NCI-H187 (cell line): ENCODE data around the gene EPHB4.
"Not testable (repeated sequence)": the region's sequence is repeated elsewhere in the genome, so short reads cannot be mapped to it uniquely, and the experiment has no call there.

Experiments
- DNase-seq, 2 experiments: peaks; one replicate each; lab custom pipeline; 2025; lab: John Stamatoyannopoulos, UW

EPHB4 gene

DNA sequence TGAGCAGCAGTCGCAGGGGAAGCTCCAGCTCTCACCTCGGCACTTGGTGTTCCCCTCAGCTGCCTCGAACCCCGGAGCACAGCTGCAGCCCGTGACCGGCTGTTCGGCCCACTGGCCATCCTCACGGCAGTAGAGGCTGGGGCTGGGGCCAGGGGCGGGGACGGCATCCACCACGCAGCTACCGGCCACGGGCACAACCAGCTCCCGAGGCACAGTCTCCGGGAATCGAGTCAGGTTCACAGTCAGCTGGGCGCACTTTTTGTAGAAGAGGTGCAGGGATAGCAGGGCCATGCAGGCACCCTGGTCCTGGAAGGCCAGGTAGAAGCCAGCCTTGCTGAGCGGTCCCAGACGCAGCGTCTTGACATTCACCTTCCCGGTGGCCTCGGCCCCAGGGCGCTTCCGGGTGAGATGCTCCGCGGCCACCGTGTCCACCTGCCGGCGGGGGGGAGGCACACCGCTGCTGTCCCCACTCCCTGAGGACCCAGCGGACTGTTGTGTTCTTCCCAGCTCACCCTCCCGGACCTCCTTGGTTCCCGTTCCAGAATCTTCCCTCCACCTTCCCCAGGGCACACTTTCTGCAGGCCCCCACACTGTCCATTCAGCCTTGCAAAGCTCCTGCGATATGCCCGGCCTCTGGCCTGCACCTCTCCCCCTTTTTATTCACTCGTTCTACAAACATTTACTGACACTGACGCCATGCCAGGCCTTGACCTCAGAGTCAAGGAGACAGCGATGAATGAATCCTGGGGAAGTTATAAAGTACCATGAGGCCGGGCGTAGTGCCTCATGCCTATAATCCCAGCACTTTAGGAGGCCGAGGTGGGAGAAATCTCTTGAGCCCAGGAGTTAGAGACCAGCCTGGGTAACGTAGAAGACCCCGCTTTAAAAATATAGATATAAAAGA is 4.8 kb downstream of the EPHB4 start:
- DNase-seq: no peak

DNA sequence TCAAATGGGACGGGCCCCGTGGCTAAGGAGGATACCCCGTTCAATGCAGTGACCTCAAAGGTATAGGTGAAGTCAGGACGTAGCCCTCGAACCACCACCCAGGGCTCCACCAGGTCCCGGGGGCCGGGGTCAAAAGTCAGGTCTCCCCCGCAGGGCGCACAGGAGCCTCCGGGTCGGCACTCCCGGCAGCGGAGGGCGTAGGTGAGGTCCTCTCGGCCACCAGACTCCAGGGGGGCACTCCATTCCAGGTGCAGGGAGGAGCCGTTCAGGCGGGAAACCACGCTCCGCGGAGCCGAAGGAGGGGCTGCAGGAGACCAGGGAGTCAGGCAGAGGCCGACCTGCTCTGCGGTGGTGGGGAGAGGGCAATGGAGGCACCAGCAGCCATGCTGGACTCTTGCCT is 7.7 kb downstream of the EPHB4 start:
- DNase-seq: no peak

DNA sequence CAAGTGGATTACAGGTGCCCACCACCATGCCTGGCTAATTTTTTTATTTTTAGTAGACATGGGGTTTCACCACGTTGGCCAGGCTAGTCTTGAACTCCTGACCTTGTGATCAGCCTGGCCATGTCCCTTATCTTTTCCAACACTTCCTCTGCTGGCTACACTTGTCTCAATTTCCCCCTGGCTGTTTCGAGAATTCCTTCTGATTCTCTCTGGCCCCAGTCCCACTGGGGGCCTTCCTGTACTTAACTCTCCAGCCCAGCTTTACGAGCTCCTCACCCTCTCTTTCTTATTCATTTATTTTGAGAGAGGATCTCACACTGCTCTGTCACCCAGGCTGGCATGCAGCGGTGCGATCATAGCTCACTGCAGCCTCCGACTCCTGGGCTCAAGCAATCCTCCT is 8.5 kb downstream of the EPHB4 start:
- no peak for DNase-seq

DNA sequence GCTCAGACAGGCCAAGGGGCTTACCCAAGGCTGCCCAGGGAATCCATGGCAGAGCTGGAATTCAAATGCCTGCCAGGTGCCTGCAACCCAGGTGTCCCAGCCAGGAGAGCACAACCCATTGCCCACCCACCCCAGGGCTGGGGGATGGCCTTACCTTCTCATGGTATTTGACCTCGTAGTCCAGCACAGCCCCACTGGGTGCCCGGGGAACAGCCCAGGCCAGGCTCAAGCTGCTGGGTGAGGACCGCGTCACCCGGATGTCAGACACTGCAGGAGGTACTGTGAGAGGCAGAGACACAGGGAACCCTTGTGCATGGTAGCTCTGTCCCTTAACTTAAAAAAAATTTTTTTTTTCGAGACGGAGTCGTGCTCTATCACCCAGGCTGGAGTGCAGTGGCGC is 9.0 kb downstream of the EPHB4 start:
- DNase-seq: no peak

DNA sequence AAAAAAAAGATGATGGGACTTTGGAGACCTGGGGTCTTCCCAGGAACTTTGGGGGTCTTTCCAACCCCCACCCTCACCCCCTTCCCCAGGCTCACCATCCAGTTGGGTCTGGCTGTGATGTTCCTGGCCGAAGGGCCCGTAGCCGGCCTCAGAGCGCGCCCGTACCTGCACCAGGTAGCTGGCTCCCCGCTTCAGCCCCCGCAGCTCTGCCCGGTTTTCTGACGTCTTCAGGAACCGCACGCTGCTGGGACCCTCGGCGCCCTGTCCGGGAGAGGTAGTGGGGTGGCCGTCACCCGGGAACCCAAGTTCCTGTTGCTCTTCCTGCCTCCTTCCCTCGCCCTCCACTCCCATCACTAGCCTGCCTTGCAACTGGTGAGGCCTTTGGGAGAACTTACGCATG is 10.2 kb downstream of the EPHB4 start:
- DNase-seq: no peak

DNA sequence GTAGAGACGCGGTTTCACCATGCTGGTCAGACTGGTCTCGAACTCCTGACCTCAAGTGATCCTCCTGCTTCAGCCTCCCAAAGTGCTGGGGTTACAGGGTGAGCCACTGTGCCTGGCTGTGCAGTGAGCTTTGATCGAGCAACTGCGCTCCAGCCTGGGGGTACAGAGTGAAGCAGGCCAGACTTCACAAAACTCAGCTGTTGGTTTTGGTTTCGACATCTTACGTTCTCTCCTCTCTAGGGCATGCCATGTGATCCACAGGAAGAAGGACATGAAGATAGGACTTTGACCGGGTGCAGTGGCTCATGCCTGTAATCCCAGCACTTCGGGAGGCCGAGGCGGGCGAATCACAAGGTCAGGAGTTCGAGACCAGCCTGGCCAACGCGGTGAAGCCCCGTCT is 10.8 kb downstream of the EPHB4 start:
- not testable (repeated sequence) for DNase-seq

DNA sequence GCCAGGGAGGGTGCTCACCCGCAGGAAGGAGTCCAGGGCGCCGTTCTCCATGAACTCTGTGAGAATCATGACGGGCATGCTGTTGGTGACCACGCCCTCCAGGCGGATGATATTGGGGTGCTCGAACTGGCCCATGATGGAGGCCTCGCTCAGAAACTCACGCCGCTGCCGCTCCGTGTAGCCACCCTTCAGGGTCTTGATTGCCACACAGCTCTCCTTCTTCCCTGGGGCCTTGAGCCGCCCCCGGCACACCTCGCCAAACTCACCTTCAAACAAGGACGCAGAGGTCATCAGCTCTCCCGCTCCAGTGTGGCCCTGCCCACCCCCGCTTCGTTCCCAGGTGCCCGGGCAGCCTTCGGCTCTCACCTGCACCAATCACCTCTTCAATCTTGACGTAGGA is 14.6 kb downstream of the EPHB4 start:
- DNase-seq: no peak

DNA sequence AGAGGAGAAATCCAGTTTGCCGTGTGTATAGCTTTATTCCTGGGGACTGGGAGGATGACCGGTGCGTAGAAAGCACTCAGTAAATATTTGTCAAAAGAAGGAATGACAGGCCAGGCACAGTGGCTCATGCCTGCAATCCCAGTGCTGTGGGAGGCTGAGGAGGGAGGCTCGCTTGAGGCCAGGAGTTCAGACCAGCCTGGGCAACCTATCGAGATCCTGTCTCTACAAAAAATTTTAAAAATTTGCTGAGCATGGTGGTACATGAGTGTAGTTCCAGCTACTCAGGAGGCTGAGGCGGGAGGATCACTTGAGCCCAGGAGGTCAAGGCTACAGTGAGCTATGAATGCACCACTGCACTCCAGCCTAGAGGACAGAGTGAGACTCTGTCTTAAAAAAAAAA is 15.8 kb downstream of the EPHB4 start:
- no peak for DNase-seq

DNA sequence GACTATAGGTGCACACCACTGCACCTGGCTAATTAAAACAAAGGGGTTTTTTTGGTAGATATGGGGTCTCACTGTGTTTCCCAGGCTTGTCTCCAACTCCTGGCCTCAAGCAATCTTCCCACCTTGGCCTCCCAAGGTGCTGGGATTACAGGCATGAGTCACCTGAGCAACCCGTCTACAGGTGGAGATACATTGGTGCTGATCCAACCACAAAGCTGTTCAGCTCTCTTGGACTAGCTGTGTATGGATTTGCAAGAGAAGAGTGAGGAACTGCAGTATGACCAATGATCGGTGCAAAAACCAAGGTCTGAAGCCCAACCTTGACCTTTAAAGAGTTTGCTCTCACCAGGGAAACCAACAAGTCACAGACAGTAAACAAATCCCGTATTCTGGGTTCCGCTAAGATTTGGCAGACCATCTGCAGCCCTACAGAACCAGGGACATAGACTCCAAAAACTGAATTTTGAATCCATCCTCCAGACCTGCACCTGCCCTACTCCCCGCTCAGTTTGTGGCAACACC is 18.9 kb downstream of the EPHB4 start:
- no peak for DNase-seq

DNA sequence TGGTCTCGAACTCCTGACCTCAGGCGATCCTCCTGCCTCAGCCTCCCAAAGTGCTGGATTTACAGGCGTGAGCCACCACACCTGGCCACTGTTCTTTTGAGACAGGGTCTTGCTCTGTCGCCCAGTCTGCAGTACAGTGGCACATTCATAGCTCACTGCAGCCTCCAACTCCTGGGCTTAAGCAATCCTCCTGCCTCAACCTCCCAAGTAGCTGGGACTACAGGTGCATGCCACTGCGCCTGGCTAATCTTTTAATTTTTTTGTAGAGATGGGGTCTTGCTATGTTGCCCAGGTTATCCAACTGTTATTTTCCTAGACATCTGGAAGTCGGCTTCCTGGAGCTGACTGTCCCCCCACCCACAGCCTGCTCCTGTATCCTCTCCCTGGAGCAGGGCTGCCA is 20.4 kb downstream of the EPHB4 start:
- DNase-seq: not testable (repeated sequence)

DNA sequence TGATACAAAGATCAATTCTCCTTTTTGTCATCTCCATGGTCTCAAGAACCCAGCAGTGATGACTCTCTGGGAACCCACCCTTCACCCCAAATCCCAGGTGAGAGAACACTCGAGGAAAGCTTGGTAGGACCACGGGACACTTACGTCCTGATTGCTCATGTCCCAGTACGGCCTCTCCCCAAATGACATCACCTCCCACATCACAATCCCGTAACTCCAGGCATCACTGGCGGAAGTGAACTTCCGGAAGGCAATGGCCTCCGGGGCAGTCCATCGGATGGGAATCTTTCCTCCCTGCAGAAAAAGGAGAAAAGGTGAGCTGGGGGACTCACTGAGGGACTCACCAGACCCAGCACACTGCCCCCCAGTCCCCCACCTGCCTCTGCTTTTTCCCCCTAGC is 21.0 kb downstream of the EPHB4 start:
- no peak for DNase-seq

DNA sequence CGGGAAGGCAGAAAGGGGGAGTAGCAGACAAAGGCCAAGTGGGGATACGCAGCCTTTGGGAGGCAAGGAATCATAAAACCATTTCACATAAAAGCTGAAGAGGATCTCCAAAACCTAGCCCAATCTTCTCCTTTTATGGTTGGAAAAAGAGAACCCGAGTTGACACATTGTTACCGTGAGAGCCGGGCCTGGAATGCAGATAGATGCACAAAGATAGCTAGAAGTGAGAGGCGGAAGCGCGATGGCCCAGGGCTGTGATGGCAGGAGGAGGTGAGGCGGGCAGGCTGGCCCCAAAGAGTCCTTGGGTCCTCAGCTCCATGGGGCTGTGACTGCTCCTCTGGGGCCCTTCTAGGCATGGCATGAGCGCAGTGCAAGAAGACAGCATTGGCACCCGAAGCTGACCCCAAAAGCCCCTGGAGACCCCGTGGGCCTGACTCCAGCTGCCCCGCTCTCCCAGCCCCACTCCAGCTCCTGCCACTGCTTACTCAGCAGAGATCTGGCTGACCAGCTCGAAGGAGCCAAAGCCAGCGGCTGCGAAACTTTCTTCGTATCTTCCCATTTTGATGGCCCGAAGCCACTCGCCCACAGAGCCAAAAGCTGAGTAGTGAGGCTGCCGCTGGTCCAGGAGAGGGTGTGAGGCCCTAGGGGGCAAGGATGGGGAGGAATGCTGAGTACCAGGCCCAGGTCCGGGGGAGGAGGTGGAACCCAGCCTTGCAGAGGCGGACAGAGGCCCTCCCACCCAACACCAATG is 22.5 kb downstream of the EPHB4 start:
- DNase-seq: no peak

DNA sequence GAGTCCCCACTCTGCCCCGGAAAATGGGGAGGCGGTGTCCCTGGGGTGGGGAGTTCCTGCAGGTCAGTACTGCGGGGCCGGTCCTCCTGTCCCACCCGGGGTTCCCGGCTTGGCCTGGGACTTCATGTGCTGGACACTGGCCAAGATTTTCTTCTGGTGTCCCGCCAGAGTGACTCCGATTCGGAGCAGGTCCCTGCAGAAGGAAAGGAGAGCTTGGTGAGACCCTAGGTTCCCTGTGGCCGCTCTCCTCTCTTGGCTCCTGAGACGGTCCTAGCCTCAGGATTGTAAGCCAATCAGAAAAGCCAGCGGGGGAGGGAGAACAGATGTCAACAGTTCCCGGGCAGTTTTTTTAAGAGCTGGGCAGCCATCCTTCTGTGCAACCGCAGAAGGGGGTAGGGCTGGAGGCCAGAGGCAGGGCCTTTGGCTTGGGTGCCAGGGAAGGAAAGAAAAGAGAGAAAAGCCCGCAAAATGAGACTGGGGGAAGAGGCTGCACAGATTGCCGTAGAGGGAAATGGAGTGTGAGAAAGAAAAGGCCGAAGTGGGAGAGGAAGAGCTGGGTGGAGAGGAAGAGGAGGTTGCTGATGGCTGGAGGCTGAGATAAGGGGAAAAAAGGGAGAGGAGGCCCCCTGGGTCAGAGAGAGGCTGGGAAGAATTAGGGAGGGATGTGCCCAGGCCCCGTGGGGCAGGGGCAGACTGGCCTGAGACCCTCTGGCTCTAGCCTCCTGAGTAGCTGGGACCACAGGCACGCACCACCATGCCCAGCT is 23.7 kb downstream of the EPHB4 start:
- DNase-seq: peak; percentile 15 to 61

DNA sequence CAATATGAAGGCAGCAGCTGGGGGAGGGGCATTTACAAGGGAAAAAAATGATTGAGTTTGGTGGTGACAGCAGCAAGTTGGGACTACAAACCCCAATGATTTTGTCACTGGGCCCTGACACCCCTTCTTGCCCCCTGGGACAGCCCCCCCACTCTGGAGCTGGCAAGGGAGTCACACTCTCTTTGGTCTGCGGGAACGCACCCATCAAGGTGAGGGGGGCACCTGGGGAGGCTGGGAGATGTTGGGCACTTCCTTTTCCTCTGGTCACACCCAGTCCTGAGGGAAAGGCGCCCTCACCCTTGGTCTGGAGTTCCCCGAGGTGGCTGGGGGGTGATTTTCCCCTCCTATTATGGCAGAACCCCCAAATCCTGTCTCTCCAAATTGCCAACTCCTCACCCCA is 24.4 kb downstream of the EPHB4 start:
- DNase-seq: no peak

DNA sequence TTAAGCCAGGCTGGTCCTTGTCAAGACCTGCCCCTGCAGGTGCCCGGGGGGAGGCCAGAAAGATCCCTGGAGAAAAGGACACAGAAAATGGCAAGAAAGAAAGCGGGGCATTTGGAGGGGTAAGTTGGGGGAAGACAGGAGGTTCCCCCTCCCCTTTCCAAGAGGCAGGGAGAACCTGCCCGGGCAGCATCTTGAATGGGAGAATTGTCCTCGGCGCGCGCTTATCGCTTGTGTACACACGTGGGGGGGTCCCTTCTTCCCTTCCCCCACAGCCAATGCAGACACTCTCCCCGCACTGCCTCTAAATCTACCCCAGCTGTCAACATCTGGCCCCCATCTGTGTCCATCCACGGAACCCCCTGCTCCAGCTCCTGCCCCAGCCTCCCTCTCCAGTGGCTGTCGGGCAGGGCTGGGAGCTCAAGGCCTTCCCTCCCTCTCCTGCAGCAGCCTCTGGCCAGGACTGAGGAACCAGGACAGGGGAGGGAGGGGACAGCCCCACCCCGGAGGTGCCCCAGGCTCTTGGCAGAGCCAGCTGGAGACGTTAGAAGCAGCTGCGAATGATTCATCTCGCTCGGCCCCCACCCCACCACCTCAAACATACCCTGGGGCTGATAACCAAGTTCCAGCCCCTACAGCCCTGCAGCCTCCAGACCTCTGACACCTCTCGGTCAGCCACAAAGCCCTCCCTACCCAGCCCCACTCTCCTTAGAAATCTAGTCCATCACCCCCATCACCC is 25.3 kb downstream of the EPHB4 start:
- DNase-seq: no peak

DNA sequence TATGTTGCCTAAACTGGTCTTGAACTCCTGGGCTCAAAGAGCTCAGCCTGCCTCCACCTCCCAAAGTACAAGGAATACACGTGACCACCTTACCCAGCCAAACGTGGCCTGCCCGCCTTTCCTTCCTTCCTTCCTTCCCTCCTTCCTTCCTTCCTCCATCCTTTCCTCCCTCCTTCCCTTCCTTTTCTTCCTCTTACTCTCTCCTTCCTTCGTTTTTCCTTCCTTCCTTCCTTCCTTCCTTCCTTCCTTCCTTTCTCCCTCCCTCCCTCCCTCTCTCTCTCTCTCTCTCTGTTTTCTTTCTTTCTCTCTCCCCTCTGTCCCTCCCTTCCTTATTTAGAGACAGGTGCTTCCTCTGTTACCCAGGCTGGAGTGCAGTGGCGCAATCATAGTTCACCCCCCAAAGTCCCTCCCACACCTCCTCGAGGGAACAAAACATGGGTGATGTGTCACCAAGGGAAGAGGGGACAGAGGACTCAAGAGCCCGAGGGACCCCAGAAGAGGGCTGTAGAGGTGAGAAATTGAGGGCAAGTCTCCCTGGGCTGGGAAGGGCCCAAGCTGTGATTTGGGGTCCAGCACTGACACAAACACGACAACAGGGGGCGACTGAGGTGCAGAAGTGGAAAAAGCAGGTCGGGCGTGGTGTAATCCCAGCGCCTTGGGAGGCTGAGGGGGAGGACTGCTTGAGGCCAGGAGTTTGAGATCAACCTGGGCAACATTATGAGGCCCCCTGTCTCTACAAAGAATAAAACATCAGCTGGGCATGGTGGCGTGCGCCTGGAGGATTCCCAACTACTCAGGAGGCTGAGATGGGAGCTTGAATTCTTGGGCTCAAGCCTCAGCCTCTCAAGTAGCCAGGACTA is 28.1 kb downstream of the EPHB4 start:
- DNase-seq: no peak

DNA sequence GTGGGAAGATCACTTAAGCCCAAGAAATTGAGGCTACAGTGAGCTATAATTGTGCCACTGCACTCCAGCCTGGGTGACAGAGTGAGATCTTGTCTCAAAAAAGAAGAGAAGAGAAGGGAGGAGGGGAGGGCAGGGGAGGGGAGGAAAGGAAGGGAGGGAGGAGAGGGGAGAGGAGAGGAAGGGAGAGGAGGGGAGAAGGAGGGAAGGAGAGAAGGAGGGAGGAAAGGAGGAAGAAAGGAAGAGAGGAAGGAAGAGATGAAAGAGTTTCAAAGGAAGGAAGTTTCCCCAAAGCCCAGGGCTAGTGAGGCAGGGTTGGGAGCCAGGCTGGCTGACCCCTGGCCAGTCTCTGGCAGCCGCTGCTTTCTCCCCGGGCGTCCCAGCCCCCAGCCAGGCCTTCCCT is 32.6 kb downstream of the EPHB4 start:
- DNase-seq: no peak

DNA sequence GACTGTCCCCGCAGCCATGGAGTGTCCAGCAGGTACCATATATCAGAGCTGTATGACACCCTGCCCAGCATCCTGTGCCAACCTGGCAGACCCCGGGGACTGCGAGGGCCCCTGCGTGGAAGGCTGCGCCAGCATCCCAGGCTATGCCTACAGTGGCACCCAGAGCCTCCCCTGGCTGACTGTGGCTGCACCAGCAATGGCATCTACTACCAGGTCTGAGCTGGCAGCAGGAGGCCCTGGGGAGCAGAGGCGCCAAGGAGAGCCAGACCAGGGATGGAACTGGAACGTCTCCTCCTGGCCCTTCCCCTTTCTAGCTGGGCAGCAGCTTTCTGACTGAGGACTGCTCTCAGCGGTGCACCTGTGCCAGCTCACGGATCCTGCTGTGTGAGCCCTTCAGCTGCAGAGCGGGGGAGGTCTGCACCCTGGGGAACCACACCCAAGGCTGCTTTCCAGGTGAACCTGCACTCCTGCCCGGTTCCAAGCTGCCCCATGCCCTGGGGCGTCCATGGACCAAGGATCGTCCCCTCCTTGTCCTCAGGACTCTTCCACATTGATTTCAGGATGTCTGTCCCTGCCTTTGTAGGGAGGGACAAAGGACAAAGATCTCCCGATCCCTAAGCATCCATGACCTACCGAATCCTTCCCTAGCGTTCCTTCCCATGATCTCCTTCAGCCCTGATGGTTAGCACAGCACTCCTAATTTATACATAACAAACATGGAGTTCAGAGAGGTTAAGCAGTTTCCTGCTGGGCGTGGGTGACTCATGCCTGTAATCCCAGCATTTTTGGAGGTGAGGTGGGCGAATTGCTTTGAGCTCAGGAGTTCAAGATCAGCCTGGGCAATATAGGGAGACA is 33.3 kb downstream of the EPHB4 start:
- DNase-seq: no peak

DNA sequence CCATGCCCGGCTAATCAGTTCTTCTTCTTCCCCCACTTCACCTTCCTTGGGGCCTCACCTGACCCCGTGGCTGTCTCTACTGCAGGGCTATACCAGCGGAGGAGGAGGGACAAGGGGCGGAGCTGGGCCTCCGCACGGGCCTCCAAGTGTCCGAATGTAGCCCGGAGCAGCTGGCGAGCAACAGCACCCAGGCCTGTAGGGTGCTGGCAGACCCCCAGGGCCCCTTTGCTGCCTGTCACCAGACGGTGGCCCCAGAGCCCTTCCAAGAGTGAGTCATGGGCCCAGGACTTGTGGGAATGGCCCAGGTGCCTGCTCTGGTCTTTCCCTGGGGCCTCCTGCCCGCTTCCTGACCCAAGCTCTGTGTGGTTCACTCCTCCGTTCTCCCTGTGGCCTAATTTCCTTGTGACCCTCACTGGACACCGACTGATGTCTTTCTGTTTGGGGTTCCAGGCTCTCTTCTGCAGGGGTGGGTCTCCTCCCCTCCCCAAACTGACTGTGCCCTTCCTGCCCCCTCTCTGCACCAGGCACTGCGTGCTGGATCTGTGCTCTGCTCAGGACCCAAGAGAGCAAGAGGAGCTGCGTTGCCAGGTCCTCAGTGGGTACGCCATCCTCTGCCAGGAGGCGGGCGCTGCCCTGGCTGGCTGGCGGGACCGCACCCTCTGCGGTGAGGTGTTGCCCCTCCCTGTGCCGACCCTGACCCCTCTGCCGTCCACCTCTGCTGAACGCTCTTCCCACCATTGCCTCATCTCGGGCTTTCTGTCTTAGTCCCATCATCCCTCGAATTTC is 35.2 kb downstream of the EPHB4 start:
- no peak for DNase-seq
